HG02938 (cell line): ENCODE results near the gene MARVELD2.
"Not testable (repeated sequence)": the region's sequence is repeated elsewhere in the genome, so short reads cannot be mapped to it uniquely, and the experiment has no call there.

Source experiments
- ATAC-seq: cut with Tn5 transposase; IDR thresholded peaks from one replicate; pipeline ENCODE4 v1.9.1; 2021; ENCODE audit warnings: mild to moderate bottlenecking, moderate library complexity; ENCODE audit not compliant: unreplicated experiment

Gene MARVELD2, protein sequence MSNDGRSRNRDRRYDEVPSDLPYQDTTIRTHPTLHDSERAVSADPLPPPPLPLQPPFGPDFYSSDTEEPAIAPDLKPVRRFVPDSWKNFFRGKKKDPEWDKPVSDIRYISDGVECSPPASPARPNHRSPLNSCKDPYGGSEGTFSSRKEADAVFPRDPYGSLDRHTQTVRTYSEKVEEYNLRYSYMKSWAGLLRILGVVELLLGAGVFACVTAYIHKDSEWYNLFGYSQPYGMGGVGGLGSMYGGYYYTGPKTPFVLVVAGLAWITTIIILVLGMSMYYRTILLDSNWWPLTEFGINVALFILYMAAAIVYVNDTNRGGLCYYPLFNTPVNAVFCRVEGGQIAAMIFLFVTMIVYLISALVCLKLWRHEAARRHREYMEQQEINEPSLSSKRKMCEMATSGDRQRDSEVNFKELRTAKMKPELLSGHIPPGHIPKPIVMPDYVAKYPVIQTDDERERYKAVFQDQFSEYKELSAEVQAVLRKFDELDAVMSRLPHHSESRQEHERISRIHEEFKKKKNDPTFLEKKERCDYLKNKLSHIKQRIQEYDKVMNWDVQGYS

DNA sequence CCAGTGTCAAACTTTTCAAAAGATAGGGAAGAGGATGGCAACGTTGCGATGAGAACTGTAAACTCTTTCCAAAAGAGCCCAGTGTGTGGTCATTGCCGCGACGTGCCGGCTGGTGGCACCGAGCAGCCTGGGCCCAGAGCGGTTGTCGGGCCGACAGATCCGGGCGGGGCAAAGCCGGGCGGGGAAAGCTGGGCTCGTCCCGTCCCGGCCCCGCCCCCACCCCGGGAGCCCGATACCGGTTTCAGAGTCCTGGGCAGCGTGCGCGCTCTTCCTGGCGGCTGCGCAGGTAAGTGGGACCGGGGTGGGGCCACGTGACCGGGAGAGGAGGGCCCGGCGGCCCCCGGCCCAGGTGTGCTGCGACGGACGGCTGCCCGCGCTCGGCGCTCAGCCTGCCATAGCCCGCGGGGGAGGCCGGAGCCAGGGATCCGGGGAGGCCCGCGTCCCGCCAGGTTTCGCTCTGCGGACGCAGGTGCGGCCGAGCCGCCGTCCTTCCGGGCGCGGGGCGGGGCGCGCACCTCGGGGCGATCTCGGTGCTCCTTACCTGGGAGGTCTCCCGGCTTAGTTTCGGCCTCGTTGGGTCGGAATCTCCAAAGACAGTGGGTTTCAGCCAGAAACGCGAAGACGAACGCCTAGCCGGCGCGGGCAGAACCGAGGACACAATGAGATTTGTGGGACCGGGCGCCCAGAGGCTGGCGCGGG, at the start of gene MARVELD2:
Gene MARVELD2, plus strand, starts transcription at position 232 of the 699 bp plus-strand sequence. CDS start 4,270 bp downstream, outside the sequence.
- no peak for ATAC-seq

DNA sequence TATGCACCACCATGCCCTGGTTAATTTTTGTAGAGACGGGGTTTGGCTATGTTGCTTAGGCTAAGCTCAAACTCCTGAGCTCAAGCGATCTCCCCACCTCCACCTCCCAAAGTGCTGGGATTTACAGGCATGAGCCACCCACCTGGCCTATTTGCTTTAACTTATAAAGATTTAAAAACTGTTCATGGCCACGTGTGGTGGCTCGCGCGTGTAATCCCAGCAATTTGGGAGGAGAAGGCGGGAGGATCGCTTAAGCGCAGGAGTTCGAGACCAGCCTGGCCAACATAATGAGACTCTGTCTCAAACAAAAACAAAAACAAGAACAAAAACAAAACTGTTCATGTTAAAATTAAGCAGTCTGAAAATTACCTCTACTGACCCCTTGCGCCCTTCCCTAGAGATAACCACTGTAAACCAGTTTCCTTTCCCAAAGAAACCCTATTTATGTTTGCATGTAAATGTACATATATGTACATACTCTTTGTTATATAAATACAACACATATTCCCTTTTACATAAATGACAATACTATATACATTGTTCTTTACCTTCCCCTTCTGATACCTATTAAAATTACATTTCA, 47.1 kb upstream of the MARVELD2 start:
- ATAC-seq, result no peak

DNA sequence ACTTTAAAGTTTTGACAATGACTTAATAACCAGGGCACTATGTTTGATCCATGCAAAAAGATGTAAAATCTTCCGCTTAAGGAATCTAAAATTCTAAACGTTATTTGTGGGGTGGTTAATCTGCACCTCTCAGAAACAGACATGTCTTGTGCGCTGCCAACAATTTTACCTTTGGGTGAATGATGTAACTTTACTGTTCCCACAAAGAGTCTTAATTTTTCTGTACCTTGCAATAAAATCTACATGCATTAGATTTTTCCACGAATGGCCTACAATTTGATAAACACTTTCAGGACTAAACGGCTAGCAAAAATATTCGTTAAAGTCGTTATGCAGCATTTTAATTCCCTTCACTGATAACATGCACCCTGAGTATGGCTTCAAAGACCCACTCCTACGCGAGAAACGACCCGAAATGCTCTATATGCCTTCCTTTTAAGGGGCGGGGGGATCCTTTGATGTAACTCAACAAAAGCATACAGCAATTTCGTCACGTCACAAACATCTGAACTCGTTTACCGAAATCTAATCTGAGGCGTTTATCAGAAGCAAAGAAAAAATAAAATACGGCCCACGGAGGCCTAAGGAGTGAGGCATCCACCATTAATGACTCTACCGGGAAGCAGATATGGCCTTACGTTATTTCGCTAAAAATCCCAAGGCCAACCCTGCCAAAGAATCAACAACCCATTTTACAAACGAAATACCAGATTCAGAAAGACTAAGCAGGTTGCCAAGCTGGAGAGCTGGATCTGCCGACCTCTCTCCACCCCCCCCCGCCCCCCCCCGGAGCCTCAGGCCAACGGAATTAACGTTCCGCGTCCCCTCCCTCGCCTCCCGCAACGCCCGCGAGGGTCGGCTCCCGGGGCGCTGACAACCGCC, 46.2 kb upstream of the MARVELD2 start:
- ATAC-seq, result peak; percentile 1

DNA sequence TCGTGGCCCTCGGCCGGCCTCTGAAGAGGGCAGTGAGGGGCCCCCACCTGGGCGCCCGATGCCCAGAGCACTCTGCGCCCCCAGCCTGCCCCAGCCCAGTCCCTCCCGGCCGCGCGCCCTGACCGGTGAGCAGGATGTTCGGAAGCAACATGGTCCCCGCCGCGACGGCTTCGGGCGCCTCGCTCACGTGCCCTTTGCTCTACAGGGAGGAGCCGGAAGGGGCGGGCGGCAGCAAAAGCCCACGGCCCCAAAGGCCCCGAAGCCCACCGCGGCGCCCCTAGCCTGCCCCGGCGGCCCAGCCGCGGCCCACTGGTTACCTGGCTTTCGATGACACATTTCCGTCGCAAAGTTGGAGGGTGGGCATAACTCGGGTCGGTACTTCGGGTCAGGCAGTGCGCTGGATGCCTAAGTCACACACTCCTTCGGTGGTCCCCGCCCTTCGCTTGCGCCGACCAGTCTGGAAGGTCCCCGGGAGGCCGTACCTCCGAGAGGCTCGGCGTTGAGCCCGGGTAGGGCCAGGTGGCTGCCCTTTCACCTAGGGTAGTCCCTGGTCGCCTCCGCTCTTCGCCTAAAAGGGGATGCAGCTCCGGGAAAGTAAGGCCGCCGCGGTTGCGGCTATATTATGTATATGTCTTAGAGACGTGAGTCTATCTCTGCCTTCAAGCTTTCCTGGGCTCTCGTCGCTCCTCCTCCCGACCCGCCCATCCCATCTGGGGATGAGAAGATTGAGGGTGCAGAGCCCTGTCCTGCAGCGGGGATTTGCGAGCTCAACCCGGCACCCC, 45.4 kb upstream of the MARVELD2 start, which contains the start of the genes AK6, RAD17 and TAF9:
Gene AK6, minus strand, starts transcription at position 181 of the 782 bp plus-strand sequence. Its CDS starts 30 bp downstream, at position 151.
Gene RAD17, plus strand, starts transcription at position 479 of the 782 bp plus-strand sequence. CDS start 2,391 bp downstream, outside the sequence.
Gene TAF9, minus strand, starts transcription at position 181 of the 782 bp plus-strand sequence. CDS start 3,783 bp downstream, outside the sequence.
- ATAC-seq, result peak; percentile 92

DNA sequence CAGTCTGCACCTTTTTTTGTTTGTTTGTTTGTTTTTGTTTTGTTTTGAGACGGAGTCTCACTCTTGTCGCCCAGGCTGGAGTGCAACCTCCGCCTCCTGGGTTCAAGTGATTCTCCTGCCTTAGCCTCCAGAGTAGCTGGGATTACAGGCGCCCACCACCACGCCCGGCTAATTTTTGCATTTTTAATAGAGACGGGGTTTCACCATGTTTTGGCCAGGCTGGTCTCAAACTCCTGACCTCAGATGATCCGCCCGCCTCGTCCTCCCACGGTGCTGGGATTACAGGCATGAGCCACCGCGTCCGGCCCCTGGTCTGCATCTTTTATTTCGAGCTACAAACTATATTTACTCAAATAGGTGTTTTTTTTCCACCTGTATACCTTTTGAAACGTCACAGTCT, 44.6 kb upstream of the MARVELD2 start:
- not testable (repeated sequence) for ATAC-seq

DNA sequence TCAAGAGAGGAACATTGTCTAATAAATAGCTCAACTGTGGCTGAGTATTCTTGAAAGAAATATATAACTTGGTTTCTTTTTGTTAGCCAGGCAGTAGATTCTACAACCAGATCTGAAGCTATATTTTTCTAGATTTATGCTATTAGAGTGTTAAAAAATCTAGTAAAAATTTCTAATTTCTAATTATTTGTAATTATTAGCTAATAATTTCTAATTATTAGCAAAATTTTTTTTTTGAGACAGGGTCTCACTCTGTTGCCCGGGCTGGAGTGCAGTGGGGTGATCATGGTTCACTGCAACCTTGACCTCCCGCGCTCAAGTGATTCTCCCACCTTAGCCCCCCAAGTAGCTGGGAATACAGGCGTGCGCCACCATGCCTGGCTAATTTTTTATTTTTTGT, 42.5 kb upstream of the MARVELD2 start:
- ATAC-seq, result no peak

DNA sequence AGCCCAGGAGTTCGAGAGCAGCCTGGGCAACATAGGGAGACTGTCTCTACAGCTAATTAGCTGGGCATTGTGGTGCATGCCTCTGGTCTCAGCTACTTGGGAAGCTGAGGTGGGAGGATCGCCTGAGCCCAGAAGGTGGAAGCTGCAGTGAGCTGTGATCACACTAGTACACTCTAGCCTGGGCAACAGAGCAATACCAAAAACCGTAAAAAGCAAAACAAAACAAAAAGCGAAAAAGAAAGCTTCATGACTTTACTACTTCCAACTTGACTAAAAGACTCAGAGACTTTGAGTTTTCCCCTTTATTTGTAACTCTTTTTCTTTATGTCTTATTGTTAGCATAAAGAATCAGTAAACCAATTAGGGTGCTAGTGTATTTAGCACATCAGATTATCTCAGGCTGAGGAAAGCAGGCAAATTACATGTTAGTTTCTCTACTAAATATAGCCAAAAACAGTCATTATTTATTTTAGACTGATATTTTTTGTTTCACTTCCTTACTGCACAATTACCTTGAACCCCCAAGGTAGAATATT, 39.9 kb upstream of the MARVELD2 start:
- ATAC-seq, result peak; percentile 75

DNA sequence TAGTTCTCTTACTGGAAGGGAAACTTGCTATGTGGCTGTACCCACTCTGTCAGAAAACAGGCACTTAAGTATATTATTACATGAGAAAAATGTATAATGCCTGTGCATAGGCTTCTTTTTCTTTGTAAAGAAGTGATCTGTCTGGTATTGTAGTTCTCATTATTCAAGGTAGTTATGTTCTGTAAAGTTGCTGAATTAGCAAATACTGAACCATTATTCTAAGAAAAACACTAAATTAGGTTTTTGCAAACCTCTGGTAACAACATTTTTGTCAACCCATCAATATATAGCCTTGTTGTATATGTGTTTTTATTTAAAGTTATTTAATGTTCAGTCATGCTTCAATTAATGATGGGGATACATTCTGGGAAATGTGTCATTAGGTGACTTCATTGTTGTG, 36.5 kb upstream of the MARVELD2 start:
- ATAC-seq, result no peak

DNA sequence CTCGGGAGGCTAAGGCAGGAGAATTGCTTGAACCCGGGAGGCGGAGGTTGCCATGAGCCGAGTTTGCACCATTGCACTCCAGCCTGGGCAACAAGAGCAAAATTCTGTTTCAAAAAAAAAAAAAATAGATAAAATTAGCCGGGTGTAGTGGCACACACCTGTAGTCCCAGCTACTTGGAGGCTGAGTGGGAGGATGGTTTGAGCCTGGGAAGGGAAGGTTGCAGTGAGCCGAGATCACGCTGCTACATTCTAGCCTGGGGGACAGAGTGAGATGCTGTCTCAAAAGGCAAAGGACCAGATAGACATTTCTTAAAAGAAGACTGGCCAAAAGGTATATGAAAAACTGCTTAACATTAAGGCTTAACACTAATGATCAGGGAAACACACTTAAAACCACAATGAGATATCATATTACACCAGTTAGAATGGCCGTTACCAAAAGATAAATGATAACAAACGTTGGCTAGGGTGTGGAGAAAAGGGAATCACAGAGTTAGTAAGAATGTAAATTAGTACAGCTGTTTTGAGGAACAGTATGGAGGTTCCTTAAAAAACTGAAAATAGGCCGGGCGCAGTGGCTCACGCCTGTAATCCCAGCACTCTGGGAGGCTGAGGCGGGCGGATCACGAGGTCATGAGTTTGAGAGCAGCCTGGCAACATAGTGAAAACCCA, 10.1 kb upstream of the MARVELD2 start:
- ATAC-seq, result no peak

DNA sequence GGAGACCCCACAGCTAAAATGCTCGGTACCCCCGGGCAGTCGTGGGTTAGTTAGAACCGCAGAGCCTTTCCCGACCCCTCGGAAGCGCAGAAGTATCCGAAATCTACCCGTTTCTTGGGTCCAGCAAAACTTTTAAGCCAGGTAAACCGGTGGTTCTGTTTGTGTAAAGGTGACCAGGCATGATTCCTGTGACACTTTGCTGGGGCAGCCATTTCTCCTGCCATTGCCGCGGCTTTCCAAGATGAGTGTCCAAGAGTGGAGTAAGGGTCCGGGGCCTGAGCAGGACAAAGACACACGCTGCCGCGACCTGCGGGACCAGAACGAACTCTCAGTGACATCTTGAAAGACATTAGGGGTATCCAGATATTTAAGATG, 655 bp downstream of the MARVELD2 start:
- ATAC-seq, result no peak

DNA sequence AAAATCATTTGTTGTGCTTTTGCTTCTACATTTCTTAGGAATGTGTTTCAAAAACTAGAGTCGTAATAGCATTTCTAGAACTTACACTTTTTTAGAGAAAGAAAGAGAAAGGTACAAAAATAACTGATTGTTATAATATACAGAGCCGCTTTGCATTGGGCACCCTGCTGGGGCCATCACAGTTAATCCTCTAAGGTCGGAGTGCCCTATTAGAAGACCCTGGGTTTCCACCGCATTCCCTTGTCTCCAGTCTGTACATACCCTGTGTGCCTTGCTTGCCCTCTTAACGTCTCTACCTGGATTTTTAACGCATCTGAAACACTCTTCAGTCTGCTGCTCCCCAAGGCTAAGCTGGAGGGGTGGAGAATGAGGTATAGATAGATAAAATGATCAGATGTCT, 1.3 kb downstream of the MARVELD2 start:
- no peak for ATAC-seq

DNA sequence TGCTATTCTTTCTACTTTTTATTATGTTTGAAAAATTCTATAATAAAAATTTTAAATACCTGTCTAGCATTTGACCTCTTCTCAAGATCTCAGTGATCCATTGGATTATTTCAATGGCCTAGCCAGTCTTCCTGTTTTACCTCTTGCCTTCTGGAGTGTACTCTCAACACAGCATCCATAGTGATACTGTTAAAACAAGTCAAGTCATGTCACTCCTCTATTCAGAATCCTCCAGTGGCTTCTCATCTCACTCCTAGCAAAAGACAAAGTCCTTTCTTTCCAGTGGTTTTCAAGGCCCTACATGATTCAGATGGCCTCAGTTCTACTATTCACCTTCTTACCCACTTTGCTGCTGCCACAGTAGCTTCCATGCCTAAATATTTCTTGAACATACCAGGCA, 1.8 kb downstream of the MARVELD2 start:
- ATAC-seq, result no peak

DNA sequence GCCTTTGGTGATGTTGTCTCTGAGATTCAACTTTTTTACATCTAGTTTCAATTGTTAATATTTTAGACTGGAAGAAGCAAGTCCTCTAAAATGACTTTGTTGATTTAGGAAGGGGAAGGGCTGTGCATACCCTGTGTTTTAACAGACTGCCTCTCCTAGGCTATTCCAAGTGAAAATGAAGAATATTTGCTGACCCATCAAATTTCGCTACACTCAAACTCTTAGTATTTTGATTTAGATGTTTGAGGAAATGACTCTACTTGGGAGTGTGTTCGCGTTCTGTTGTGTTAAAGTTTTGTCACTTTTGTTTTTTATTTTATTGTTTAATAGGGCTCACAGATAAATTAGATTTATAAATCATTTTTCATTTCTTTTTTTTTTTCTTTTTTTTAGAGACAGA, 3.6 kb downstream of the MARVELD2 start:
- no peak for ATAC-seq

DNA sequence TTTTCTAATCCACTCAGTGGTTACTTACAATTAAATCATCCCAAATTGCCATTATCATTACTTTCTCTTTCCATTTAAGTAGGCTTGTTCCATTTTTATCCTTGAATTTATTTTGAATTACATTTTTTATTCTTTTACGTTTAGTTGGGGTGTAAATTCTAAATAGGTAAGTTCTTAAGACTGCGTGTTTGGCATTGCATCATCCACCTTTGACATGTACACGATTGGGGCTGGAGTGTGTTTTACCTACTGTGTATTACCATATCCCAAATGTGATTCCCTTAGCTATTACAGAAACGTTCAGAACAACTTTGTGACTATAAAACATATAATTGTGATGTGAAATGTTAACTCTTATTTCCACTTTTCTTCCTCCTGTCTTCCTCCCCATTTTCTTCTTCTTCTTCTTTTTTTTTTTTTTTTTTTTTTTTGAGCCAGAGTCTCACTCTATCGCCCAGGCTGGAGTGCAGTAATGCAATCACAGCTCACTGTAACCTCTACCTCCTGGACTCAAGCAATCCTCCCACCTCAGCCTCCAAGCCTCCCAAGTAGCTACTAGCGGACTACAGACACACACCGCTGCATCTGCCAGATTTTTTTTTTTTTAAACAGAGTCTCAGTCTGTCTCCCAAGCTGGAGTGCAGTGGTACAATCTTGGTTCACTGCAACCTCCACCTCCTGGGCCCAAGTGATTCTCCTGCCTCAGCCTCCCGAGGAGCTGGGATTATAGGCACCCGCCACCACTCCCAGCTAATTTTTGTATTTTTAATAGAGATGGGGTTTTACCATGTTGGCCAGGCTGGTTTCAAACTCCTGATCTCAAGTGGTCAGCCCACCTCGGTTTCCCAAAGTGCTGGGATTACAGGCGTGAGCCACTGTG, 16.7 kb downstream of the MARVELD2 start:
- ATAC-seq, result no peak

DNA sequence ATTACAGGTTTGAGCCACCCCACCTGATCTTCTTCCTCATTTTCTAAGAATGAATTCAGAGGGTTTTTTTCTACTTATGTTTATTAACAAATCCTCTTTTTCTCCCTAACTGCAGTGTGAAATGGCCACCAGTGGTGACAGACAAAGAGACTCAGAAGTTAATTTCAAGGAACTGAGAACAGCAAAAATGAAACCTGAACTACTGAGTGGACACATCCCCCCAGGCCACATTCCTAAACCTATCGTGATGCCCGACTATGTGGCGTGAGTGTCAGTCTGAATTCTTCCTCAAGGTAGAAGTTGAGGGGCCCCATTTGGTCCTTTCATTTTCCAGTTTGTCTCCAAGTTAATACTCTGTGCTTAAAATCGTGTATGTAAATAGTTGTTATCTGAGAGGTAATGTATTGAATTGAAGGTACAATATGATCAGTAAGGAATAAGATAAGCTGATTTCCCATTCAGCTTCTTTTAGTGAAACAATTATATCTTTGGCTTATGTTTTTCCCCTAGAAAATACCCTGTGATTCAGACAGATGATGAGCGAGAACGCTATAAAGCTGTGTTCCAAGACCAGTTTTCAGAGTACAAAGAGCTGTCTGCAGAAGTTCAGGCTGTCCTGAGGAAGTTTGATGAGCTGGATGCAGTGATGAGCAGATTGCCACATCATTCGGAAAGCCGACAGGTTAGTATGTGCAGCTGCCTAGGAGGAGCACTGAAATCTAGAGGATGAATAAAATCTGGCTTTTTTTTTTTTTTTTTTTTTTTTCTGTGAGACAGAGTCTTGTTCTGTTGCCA, 17.7 kb downstream of the MARVELD2 start:
- no peak for ATAC-seq

DNA sequence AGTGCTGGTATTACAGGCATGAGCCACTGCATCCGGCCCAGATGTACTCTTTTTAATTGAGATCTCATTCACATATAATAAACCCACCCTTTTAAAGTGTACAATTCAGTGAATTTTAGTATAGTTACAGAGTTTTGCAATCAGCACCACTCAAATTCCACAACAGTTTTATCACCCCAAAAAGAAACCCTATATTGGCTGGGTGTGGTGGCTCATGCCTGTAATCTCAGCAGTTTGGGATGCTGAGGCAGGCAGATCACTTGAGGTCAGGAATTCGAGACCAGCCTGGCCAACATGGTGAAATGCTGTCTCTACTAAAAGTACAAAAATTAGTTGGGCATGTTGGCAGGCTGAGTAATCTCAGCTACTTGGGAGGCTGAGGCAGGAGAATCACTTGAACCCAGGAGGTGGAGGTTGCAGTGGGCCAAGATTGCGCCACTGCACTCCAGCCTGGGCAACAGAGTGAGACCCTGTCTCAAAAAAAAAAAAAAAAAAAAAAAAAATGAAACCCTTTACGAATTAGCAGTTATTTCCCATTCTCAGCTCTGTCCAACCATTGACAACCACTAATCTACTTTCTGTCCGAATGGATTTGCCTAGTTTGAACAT, 20.5 kb downstream of the MARVELD2 start:
- ATAC-seq, result not testable (repeated sequence)
